WTC11 (cell line): ENCODE results near the gene THSD4. TPM values are rescaled to one million over a fixed set of nuclear protein-coding genes. Genes with fewer than 3 reads are reported as not detected.

ENCODE experiments used
- ATAC-seq: fragments of 200-7000 bp; cut with Tn5 transposase; 2 replicates; pipeline ENCODE4 v1.10.0; 2021; ENCODE audit warnings: mild to moderate bottlenecking, moderate library complexity
- CTCF ChIA-PET: fragments of 300-600 bp; sonication (Branson Sonifier 250); formaldehyde crosslinking; loops from one replicate; lab custom pipeline; 2021; ENCODE audit warnings: antibody characterized with exemption; lab: Charles Lee
- POLR2A ChIA-PET: fragments of 350-600 bp; sonication (Branson Sonifier 250); formaldehyde crosslinking; loops from one replicate; lab custom pipeline; 2021; ENCODE audit warnings: antibody characterized with exemption; lab: Charles Lee
- DNase-seq: peaks from one replicate; pipeline ENCODE4 v3.0.0; 2021; ENCODE audit warnings: low spot score
- H3K27ac Mint-ChIP-seq: 2 replicates; pipeline ENCODE4 v1.8.0; 2021; ENCODE audit warnings: mixed read lengths
- H3K27me3 Mint-ChIP-seq: 2 replicates; pipeline ENCODE4 v1.8.0; 2021; ENCODE audit warnings: low read depth, mild to moderate bottlenecking, moderate library complexity, mixed read lengths
- H3K36me3 Mint-ChIP-seq: 2 replicates; pipeline ENCODE4 v1.8.0; 2021; ENCODE audit warnings: mixed read lengths
- H3K4me1 Mint-ChIP-seq: 2 replicates; pipeline ENCODE4 v1.8.0; 2022; ENCODE audit warnings: mixed read lengths
- H3K4me3 Mint-ChIP-seq: 2 replicates; pipeline ENCODE4 v1.8.0; 2021; ENCODE audit warnings: mild to moderate bottlenecking, moderate library complexity, mixed read lengths
- H3K9me3 Mint-ChIP-seq: 2 replicates; pipeline ENCODE4 v1.8.0; 2021; ENCODE audit warnings: mixed read lengths
- ATF6 ChIP-seq: sonication (generic); formaldehyde crosslinking; IDR thresholded peaks from 2 replicates; pipeline ENCODE4 v1.8.1; 2023; ENCODE audit warnings: mild to moderate bottlenecking, missing genetic modification reagents
- CBFB ChIP-seq: sonication (generic); formaldehyde crosslinking; IDR thresholded peaks from 2 replicates; pipeline ENCODE4 v1.8.1; 2022; ENCODE audit warnings: mild to moderate bottlenecking, low read depth, missing genetic modification reagents
- ELF4 ChIP-seq: sonication (generic); formaldehyde crosslinking; IDR thresholded peaks from 2 replicates; pipeline ENCODE4 v1.8.1; 2022; ENCODE audit warnings: low read depth, mild to moderate bottlenecking, moderate library complexity, missing genetic modification reagents
- ETV6 ChIP-seq: sonication (generic); formaldehyde crosslinking; IDR thresholded peaks from 2 replicates; pipeline ENCODE4 v1.8.1; 2022; ENCODE audit warnings: mild to moderate bottlenecking, missing genetic modification reagents
- NFATC4 ChIP-seq: fragments of 250-450 bp; sonication (Bioruptor Pico); IDR thresholded peaks from 2 replicates; pipeline ENCODE4 v1.9.0; 2021; ENCODE audit warnings: mild to moderate bottlenecking
- NFE2L1 ChIP-seq: sonication (generic); formaldehyde crosslinking; IDR thresholded peaks from 2 replicates; pipeline ENCODE4 v1.8.1; 2023; ENCODE audit warnings: missing genetic modification reagents
- NR3C1 ChIP-seq: sonication (generic); formaldehyde crosslinking; conservative IDR thresholded peaks from 2 replicates; pipeline ENCODE4 v1.8.1; 2023; ENCODE audit warnings: low read depth, mild to moderate bottlenecking, missing genetic modification reagents
- RORB ChIP-seq: fragments of 250-450 bp; sonication (Bioruptor Pico); IDR thresholded peaks from 2 replicates; pipeline ENCODE4 v1.9.0; 2021; ENCODE audit warnings: mild to moderate bottlenecking
- ZNF138 ChIP-seq: sonication (generic); formaldehyde crosslinking; conservative IDR thresholded peaks from 2 replicates; pipeline ENCODE4 v1.8.1; 2022; ENCODE audit warnings: mild to moderate bottlenecking, moderate library complexity, missing genetic modification reagents
- total RNA-seq: library from RNA; stranded (reverse); gene quantifications from 3 replicates; pipeline ENCODE4 v1.2.3, GENCODE V29; 2021
- TF ChIP-seq, protein P1 (sequence below): sonication (generic); formaldehyde crosslinking; IDR thresholded peaks from 2 replicates; pipeline ENCODE4 v1.8.1; 2022; ENCODE audit warnings: mild to moderate bottlenecking, missing genetic modification reagents, moderate library complexity, borderline replicate concordance
- TF ChIP-seq, protein P2 (sequence below): sonication (generic); formaldehyde crosslinking; IDR thresholded peaks from 2 replicates; pipeline ENCODE4 v1.8.1; 2023; ENCODE audit warnings: mild to moderate bottlenecking, missing genetic modification reagents, moderate library complexity
- TF ChIP-seq, protein P3 (sequence below): sonication (generic); formaldehyde crosslinking; IDR thresholded peaks from 2 replicates; pipeline ENCODE4 v1.8.0; 2023; ENCODE audit warnings: missing genetic modification reagents, mild to moderate bottlenecking, borderline replicate concordance
- TF ChIP-seq, protein P4 (sequence below): sonication (generic); formaldehyde crosslinking; IDR thresholded peaks from 2 replicates; pipeline ENCODE4 v1.8.0; 2023; ENCODE audit warnings: mild to moderate bottlenecking, missing genetic modification reagents

THSD4 gene
- total RNA-seq, 1 experiment from 2014 or later: 7.8 TPM

- no peaks in the 10 kb centered on the region for H3K27me3 Mint-ChIP-seq
- no peak overlapping the region for H3K4me3 Mint-ChIP-seq
- POLR2A ChIA-PET: no interaction called here
- peaks cover 41% of the 10 kb centered on the region for H3K9me3 Mint-ChIP-seq
- DNase-seq: no peak
- TF ChIP-seq, protein P1, sequence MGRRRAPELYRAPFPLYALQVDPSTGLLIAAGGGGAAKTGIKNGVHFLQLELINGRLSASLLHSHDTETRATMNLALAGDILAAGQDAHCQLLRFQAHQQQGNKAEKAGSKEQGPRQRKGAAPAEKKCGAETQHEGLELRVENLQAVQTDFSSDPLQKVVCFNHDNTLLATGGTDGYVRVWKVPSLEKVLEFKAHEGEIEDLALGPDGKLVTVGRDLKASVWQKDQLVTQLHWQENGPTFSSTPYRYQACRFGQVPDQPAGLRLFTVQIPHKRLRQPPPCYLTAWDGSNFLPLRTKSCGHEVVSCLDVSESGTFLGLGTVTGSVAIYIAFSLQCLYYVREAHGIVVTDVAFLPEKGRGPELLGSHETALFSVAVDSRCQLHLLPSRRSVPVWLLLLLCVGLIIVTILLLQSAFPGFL: no peak
- TF ChIP-seq NFATC4 (CRISPR knock-in tag): no peak
- TF ChIP-seq, protein P2, sequence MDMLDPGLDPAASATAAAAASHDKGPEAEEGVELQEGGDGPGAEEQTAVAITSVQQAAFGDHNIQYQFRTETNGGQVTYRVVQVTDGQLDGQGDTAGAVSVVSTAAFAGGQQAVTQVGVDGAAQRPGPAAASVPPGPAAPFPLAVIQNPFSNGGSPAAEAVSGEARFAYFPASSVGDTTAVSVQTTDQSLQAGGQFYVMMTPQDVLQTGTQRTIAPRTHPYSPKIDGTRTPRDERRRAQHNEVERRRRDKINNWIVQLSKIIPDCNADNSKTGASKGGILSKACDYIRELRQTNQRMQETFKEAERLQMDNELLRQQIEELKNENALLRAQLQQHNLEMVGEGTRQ (CRISPR knock-in tag): no peak
- no peak for TF ChIP-seq RORB (CRISPR knock-in tag)
- TF ChIP-seq ELF4: no peak
- no peak for TF ChIP-seq ETV6 (CRISPR knock-in tag)
- no peak for TF ChIP-seq NR3C1
- no peak for TF ChIP-seq ZNF138
- no peak for ATAC-seq
- peaks cover 3% of the 10 kb centered on the region for H3K4me1 Mint-ChIP-seq
- peaks cover 18% of the 10 kb centered on the region for H3K36me3 Mint-ChIP-seq
- CTCF ChIA-PET: no interaction called here
- H3K27ac Mint-ChIP-seq: no peak overlapping the region
Observed at GRCh38 chr15:71697236-71697635, 582.0 kb downstream of the THSD4 start.

- Mint-ChIP-seq H3K27me3 (no peaks in the 10 kb centered on the region), H3K27ac (no peak overlapping the region), H3K4me3 (no peak overlapping the region), H3K9me3 (peaks cover 33% of the 10 kb centered on the region)
- ATAC-seq: no peak
- no peak for DNase-seq
- CTCF ChIA-PET: no interaction called here
- TF ChIP-seq NFATC4 (CRISPR knock-in tag) (no peak), ATF6 (CRISPR knock-in tag) (no peak), NR3C1 (no peak), CBFB (CRISPR knock-in tag) (no peak), NFE2L1 (no peak)
- TF ChIP-seq, protein P3, sequence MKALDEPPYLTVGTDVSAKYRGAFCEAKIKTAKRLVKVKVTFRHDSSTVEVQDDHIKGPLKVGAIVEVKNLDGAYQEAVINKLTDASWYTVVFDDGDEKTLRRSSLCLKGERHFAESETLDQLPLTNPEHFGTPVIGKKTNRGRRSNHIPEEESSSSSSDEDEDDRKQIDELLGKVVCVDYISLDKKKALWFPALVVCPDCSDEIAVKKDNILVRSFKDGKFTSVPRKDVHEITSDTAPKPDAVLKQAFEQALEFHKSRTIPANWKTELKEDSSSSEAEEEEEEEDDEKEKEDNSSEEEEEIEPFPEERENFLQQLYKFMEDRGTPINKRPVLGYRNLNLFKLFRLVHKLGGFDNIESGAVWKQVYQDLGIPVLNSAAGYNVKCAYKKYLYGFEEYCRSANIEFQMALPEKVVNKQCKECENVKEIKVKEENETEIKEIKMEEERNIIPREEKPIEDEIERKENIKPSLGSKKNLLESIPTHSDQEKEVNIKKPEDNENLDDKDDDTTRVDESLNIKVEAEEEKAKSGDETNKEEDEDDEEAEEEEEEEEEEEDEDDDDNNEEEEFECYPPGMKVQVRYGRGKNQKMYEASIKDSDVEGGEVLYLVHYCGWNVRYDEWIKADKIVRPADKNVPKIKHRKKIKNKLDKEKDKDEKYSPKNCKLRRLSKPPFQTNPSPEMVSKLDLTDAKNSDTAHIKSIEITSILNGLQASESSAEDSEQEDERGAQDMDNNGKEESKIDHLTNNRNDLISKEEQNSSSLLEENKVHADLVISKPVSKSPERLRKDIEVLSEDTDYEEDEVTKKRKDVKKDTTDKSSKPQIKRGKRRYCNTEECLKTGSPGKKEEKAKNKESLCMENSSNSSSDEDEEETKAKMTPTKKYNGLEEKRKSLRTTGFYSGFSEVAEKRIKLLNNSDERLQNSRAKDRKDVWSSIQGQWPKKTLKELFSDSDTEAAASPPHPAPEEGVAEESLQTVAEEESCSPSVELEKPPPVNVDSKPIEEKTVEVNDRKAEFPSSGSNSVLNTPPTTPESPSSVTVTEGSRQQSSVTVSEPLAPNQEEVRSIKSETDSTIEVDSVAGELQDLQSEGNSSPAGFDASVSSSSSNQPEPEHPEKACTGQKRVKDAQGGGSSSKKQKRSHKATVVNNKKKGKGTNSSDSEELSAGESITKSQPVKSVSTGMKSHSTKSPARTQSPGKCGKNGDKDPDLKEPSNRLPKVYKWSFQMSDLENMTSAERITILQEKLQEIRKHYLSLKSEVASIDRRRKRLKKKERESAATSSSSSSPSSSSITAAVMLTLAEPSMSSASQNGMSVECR (CRISPR knock-in tag): no peak
- TF ChIP-seq, protein P4, sequence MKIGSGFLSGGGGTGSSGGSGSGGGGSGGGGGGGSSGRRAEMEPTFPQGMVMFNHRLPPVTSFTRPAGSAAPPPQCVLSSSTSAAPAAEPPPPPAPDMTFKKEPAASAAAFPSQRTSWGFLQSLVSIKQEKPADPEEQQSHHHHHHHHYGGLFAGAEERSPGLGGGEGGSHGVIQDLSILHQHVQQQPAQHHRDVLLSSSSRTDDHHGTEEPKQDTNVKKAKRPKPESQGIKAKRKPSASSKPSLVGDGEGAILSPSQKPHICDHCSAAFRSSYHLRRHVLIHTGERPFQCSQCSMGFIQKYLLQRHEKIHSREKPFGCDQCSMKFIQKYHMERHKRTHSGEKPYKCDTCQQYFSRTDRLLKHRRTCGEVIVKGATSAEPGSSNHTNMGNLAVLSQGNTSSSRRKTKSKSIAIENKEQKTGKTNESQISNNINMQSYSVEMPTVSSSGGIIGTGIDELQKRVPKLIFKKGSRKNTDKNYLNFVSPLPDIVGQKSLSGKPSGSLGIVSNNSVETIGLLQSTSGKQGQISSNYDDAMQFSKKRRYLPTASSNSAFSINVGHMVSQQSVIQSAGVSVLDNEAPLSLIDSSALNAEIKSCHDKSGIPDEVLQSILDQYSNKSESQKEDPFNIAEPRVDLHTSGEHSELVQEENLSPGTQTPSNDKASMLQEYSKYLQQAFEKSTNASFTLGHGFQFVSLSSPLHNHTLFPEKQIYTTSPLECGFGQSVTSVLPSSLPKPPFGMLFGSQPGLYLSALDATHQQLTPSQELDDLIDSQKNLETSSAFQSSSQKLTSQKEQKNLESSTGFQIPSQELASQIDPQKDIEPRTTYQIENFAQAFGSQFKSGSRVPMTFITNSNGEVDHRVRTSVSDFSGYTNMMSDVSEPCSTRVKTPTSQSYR (CRISPR knock-in tag): no peak
- TF ChIP-seq, all 79 proteins: peak for 0
- Mint-ChIP-seq H3K4me1 (peaks cover 3% of the 10 kb centered on the region), H3K36me3 (peaks cover 14% of the 10 kb centered on the region)
- POLR2A ChIA-PET: no interaction called here
Observed at GRCh38 chr15:71698030-71698429, 582.8 kb downstream of the THSD4 start.
